Right lung (tissue), 5 donors: ENCODE results near the gene PDZRN4. TPM values are rescaled to one million over a fixed set of nuclear protein-coding genes. Genes with fewer than 3 reads are reported as not detected.
"Not testable (repeated sequence)": the region's sequence is repeated elsewhere in the genome, so short reads cannot be mapped to it uniquely, and the experiment has no call there.

Experiments
- DNase-seq, 2 donors: peaks; one replicate each; pipeline ENCODE4 v3.0.0-alpha.2; 2013
- polyA plus RNA-seq, 5 donors: library from polyadenylated mRNA; unstranded; fragments of 120-200 nt; gene quantifications; one replicate each; pipeline versions ENCODE4 v1.2.1 to v1.2.3, GENCODE V29; 2013; ENCODE audit warnings: inconsistent platforms in 1 of 5, low replicate concordance in 1 of 5; ENCODE audit not compliant: insufficient read length in 5 of 5, insufficient read depth in 1 of 5

PDZRN4 gene
- polyA plus RNA-seq, 5 donors: 0.16 to 0.59 (median 0.35) TPM

GRCh38 chr12:41511247-41511646 is 323.1 kb downstream of the PDZRN4 start:
- DNase-seq: no peak

GRCh38 chr12:41512497-41512896 is 324.4 kb downstream of the PDZRN4 start:
- DNase-seq: no peak

GRCh38 chr12:41514021-41514777 is 326.1 kb downstream of the PDZRN4 start:
- no peak for DNase-seq

- no peak for DNase-seq
These were observed 326.8 kb downstream of the PDZRN4 start for GRCh38 chr12:41514907-41515306.

GRCh38 chr12:41515953-41516352 is 327.8 kb downstream of the PDZRN4 start:
- DNase-seq: no peak

- DNase-seq: peak in 1 of 2 donors; percentile 21
These were observed 332.7 kb downstream of the PDZRN4 start for GRCh38 chr12:41520869-41521268.

GRCh38 chr12:41521872-41522379 is 333.8 kb downstream of the PDZRN4 start:
- DNase-seq: peak; percentile 47 to 48

- no peak for DNase-seq
These were observed 338.9 kb downstream of the PDZRN4 start for GRCh38 chr12:41527062-41527461.

- no peak for DNase-seq
These were observed 339.5 kb downstream of the PDZRN4 start for GRCh38 chr12:41527534-41528116.

GRCh38 chr12:41528874-41529273 is 340.8 kb downstream of the PDZRN4 start:
- no peak for DNase-seq

GRCh38 chr12:41530441-41530840 is 342.3 kb downstream of the PDZRN4 start:
- DNase-seq: no peak

- DNase-seq: no peak
These were observed 343.2 kb downstream of the PDZRN4 start for GRCh38 chr12:41531147-41531829.

GRCh38 chr12:41532072-41532471 is 344.0 kb downstream of the PDZRN4 start:
- DNase-seq: no peak

- DNase-seq: no peak
These were observed 348.8 kb downstream of the PDZRN4 start for GRCh38 chr12:41536813-41537490.

- DNase-seq: no peak
These were observed 349.4 kb downstream of the PDZRN4 start for GRCh38 chr12:41537522-41537921.

GRCh38 chr12:41545761-41546160 is 357.6 kb downstream of the PDZRN4 start:
- DNase-seq: no peak

- DNase-seq: not testable (repeated sequence)
These were observed 359.0 kb downstream of the PDZRN4 start for GRCh38 chr12:41547071-41547470.

- no peak for DNase-seq
These were observed 360.8 kb downstream of the PDZRN4 start for GRCh38 chr12:41548926-41549325.

GRCh38 chr12:41552588-41552987 is 364.5 kb downstream of the PDZRN4 start:
- no peak for DNase-seq

GRCh38 chr12:41556176-41556575 is 368.1 kb downstream of the PDZRN4 start:
- DNase-seq: no peak

- no peak for DNase-seq
These were observed 369.2 kb downstream of the PDZRN4 start for GRCh38 chr12:41557344-41557743.

GRCh38 chr12:41558671-41559070 is 370.6 kb downstream of the PDZRN4 start:
- DNase-seq: peak; percentile 34 to 35
